SK-N-SH treated with all-trans-retinoic acid at 6 μM for 48 hours (cell line): Measurements from ENCODE around the gene CSRP2.

Source experiments
- ATAC-seq: fragments of 200-7000 bp; cut with Tn5 transposase; 3 replicates; pipeline ENCODE4 v1.9.1; 2020; ENCODE audit warnings: mild to moderate bottlenecking, moderate library complexity
- ARNTL ChIP-seq: fragments of 450-650 bp; formaldehyde crosslinking; IDR thresholded peaks from 2 replicates; pipeline ENCODE4 v1.5.0; 2020; ENCODE audit warnings: low read depth, mild to moderate bottlenecking, moderate library complexity, borderline replicate concordance
- BACH2 ChIP-seq: fragments of 250-450 bp; sonication (Bioruptor Pico); IDR thresholded peaks from 2 replicates; pipeline ENCODE4 v1.9.0; 2021; ENCODE audit warnings: mild to moderate bottlenecking, borderline replicate concordance
- CSDC2 ChIP-seq: fragments of 250-450 bp; sonication (Bioruptor Pico); IDR thresholded peaks from 2 replicates; pipeline ENCODE4 v1.5.0; 2020; ENCODE audit warnings: mild to moderate bottlenecking, moderate library complexity
- ESRRG ChIP-seq: fragments of 250-450 bp; sonication (Bioruptor Pico); IDR thresholded peaks from 2 replicates; pipeline ENCODE4 v1.6.1; 2021; ENCODE audit warnings: mild to moderate bottlenecking
- GLIS3 ChIP-seq: fragments of 250-450 bp; sonication (Bioruptor Pico); IDR thresholded peaks from 2 replicates; pipeline ENCODE4 v1.5.0; 2020; ENCODE audit warnings: mild to moderate bottlenecking, moderate library complexity
- ISL1 ChIP-seq: fragments of 250-450 bp; sonication (Bioruptor Pico); IDR thresholded peaks from 2 replicates; pipeline ENCODE4 v2.1.2; 2022; ENCODE audit warnings: mild to moderate bottlenecking, moderate library complexity
- OSR1 ChIP-seq: fragments of 250-450 bp; sonication (Bioruptor Pico); IDR thresholded peaks from 2 replicates; pipeline ENCODE4 v1.8.0; 2022; ENCODE audit warnings: moderate library complexity, mild to moderate bottlenecking, inconsistent platforms
- PATZ1 ChIP-seq: fragments of 250-450 bp; sonication (Bioruptor Pico); IDR thresholded peaks from 2 replicates; pipeline ENCODE4 v1.8.0; 2020; ENCODE audit warnings: mild to moderate bottlenecking, moderate library complexity, borderline replicate concordance
- PPARA ChIP-seq: fragments of 250-450 bp; sonication (Bioruptor Pico); IDR thresholded peaks from 2 replicates; pipeline ENCODE4 v1.5.0; 2020; ENCODE audit warnings: mild to moderate bottlenecking, borderline replicate concordance
- RARB ChIP-seq: fragments of 250-450 bp; sonication (Bioruptor Pico); IDR thresholded peaks from 2 replicates; pipeline ENCODE4 v1.8.0; 2021; ENCODE audit warnings: mild to moderate bottlenecking, moderate library complexity
- SNAI2 ChIP-seq: fragments of 250-450 bp; sonication (Bioruptor Pico); IDR thresholded peaks from 2 replicates; pipeline ENCODE4 v1.5.0; 2020; ENCODE audit warnings: mild to moderate bottlenecking, moderate library complexity
- TCF4 ChIP-seq: fragments of 250-450 bp; sonication (Bioruptor Pico); IDR thresholded peaks from 2 replicates; pipeline ENCODE4 v1.8.0; 2021; ENCODE audit warnings: mild to moderate bottlenecking, moderate library complexity, borderline replicate concordance
- TOX ChIP-seq: fragments of 250-450 bp; sonication (Bioruptor Pico); IDR thresholded peaks from 2 replicates; pipeline ENCODE4 v1.8.0; 2021; ENCODE audit warnings: mild to moderate bottlenecking, moderate library complexity, borderline replicate concordance
- ZC3H10 ChIP-seq: fragments of 250-450 bp; sonication (Bioruptor Pico); IDR thresholded peaks from 2 replicates; pipeline ENCODE4 v1.5.1; 2021; ENCODE audit warnings: mild to moderate bottlenecking, moderate library complexity
- ZFP30 ChIP-seq: fragments of 450-650 bp; formaldehyde crosslinking; IDR thresholded peaks from 2 replicates; pipeline ENCODE4 v1.5.0; 2022; ENCODE audit warnings: mild to moderate bottlenecking, moderate library complexity
- ZNF565 ChIP-seq: fragments of 450-650 bp; formaldehyde crosslinking; conservative IDR thresholded peaks from 2 replicates; pipeline ENCODE4 v1.5.0; 2020; ENCODE audit warnings: low read depth, mild to moderate bottlenecking, moderate library complexity
- ZNF70 ChIP-seq: fragments of 450-650 bp; formaldehyde crosslinking; IDR thresholded peaks from 2 replicates; pipeline ENCODE4 v1.5.0; 2020; ENCODE audit warnings: mild to moderate bottlenecking, moderate library complexity
- ZNF8 ChIP-seq: fragments of 450-650 bp; formaldehyde crosslinking; IDR thresholded peaks from 2 replicates; pipeline ENCODE4 v1.5.0; 2020; ENCODE audit warnings: mild to moderate bottlenecking, moderate library complexity
- TF ChIP-seq, protein P1 (sequence below): fragments of 250-450 bp; sonication (Bioruptor Pico); IDR thresholded peaks from 2 replicates; pipeline ENCODE4 v1.5.1; 2020; ENCODE audit warnings: low read depth, mild to moderate bottlenecking, moderate library complexity
- TF ChIP-seq, protein P2 (sequence below): fragments of 250-450 bp; sonication (Bioruptor Pico); IDR thresholded peaks from 2 replicates; pipeline ENCODE4 v1.5.0; 2020; ENCODE audit warnings: mild to moderate bottlenecking, moderate library complexity

The CSRP2 gene

GRCh38 chr12:76878099-76878898 is 520 bp downstream of the CSRP2 start:
- peak; percentile 47 for ATAC-seq
- TF ChIP-seq, protein P1, sequence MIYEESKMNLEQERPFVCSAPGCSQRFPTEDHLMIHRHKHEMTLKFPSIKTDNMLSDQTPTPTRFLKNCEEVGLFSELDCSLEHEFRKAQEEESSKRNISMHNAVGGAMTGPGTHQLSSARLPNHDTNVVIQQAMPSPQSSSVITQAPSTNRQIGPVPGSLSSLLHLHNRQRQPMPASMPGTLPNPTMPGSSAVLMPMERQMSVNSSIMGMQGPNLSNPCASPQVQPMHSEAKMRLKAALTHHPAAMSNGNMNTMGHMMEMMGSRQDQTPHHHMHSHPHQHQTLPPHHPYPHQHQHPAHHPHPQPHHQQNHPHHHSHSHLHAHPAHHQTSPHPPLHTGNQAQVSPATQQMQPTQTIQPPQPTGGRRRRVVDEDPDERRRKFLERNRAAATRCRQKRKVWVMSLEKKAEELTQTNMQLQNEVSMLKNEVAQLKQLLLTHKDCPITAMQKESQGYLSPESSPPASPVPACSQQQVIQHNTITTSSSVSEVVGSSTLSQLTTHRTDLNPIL (CRISPR knock-in tag): no peak
- TF ChIP-seq ZNF70 (CRISPR knock-in tag) (no peak), RARB (no peak), PATZ1 (peak; percentile 44; the same call in 1 of the 2 replicates), BACH2 (CRISPR knock-in tag) (no peak), SNAI2 (CRISPR knock-in tag) (no peak), ISL1 (CRISPR knock-in tag) (no peak), ARNTL (CRISPR knock-in tag) (no peak)
- TF ChIP-seq, protein P2, sequence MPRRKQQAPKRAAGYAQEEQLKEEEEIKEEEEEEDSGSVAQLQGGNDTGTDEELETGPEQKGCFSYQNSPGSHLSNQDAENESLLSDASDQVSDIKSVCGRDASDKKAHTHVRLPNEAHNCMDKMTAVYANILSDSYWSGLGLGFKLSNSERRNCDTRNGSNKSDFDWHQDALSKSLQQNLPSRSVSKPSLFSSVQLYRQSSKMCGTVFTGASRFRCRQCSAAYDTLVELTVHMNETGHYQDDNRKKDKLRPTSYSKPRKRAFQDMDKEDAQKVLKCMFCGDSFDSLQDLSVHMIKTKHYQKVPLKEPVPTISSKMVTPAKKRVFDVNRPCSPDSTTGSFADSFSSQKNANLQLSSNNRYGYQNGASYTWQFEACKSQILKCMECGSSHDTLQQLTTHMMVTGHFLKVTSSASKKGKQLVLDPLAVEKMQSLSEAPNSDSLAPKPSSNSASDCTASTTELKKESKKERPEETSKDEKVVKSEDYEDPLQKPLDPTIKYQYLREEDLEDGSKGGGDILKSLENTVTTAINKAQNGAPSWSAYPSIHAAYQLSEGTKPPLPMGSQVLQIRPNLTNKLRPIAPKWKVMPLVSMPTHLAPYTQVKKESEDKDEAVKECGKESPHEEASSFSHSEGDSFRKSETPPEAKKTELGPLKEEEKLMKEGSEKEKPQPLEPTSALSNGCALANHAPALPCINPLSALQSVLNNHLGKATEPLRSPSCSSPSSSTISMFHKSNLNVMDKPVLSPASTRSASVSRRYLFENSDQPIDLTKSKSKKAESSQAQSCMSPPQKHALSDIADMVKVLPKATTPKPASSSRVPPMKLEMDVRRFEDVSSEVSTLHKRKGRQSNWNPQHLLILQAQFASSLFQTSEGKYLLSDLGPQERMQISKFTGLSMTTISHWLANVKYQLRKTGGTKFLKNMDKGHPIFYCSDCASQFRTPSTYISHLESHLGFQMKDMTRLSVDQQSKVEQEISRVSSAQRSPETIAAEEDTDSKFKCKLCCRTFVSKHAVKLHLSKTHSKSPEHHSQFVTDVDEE (CRISPR knock-in tag): 0 out of 2 replicates have a peak, but pooled peaks have one; percentile 42

- no peak for ATAC-seq
Observed at GRCh38 chr12:76876696-76877229, 2.1 kb downstream of the CSRP2 start.

GRCh38 chr12:76874491-76875190 is 4.2 kb downstream of the CSRP2 start:
- no peak for ATAC-seq
- TF ChIP-seq TCF4 (CRISPR knock-in tag) (no peak), ZC3H10 (CRISPR knock-in tag) (no peak), GLIS3 (CRISPR knock-in tag) (no peak), SNAI2 (CRISPR knock-in tag) (no peak), ARNTL (CRISPR knock-in tag) (no peak), ZFP30 (CRISPR knock-in tag) (no peak), OSR1 (CRISPR knock-in tag) (no peak), CSDC2 (CRISPR knock-in tag) (no peak), ZNF8 (CRISPR knock-in tag) (no peak), PPARA (no peak), TOX (CRISPR knock-in tag) (no peak), ZNF565 (no peak), BACH2 (CRISPR knock-in tag) (no peak)
- TF ChIP-seq, protein P2 (CRISPR knock-in tag): no peak
- TF ChIP-seq, protein P1 (CRISPR knock-in tag): no peak

More at GRCh38 chr12:76876696-76877229, 2.1 kb downstream of the CSRP2 start:
- no peak for TF ChIP-seq GLIS3 (CRISPR knock-in tag)
- TF ChIP-seq TOX (CRISPR knock-in tag): no peak
- no peak for TF ChIP-seq ISL1 (CRISPR knock-in tag)
- no peak for TF ChIP-seq ZNF70 (CRISPR knock-in tag)
- TF ChIP-seq ARNTL (CRISPR knock-in tag): no peak
- TF ChIP-seq ESRRG (CRISPR knock-in tag): no peak
- TF ChIP-seq CSDC2 (CRISPR knock-in tag): no peak
- TF ChIP-seq BACH2 (CRISPR knock-in tag): no peak
- no peak for TF ChIP-seq ZNF565
- no peak for TF ChIP-seq OSR1 (CRISPR knock-in tag)
- no peak for TF ChIP-seq ZFP30 (CRISPR knock-in tag)
- no peak for TF ChIP-seq SNAI2 (CRISPR knock-in tag)
